Measurements from ENCODE around the gene CTBP2. TPM values are rescaled to one million over a fixed set of nuclear protein-coding genes. Genes with fewer than 3 reads are reported as not detected.

The CTBP2 gene
- total RNA-seq, 2 donors from 2014 or later, result 32.0 to 49.0 TPM

GRCh38 chr10:125111118-125111727 lies 49.1 kb downstream of the CTBP2 start:
- Histone ChIP-seq H3K9me3 (no peaks in the 10 kb centered on the region), H3K36me3 (replicated peaks in 1 of 2; ENCODE audit: insufficient read depth in 1 of 2, low read depth in 2 of 2) (no peaks in the 10 kb centered on the region), H3K27ac (no peak overlapping the region), H3K4me1 (peaks cover 65% of the 10 kb centered on the region), H3K27me3 (no peaks in the 10 kb centered on the region), H3K4me3 (no peak overlapping the region)
- ATAC-seq, result no peak
- intact Hi-C loops (cut with DNase I), result no loop called here
- 32 to 43% methylated on average over 5 of the region's 5 CpGs for WGBS, 2 donors
- no peak for DNase-seq
- no peak for TF ChIP-seq POLR2A (IDR thresholded peaks at IDR 0.05)
- no peak for TF ChIP-seq CTCF (IDR thresholded peaks at IDR 0.05)

GRCh38 chr10:125107965-125108580 lies 52.3 kb downstream of the CTBP2 start:
- no peaks in the 10 kb centered on the region for H3K27me3 ChIP-seq
- no peaks in the 10 kb centered on the region for H3K9me3 ChIP-seq
- no peak for TF ChIP-seq CTCF (IDR thresholded peaks at IDR 0.05)
- no peak for TF ChIP-seq POLR2A (IDR thresholded peaks at IDR 0.05)
- intact Hi-C loops (cut with DNase I), result no loop called here
- WGBS, 2 donors, result 91 to 96% methylated on average over 10 of the region's 10 CpGs
- peaks cover 52% of the 10 kb centered on the region for H3K4me1 ChIP-seq
- H3K27ac ChIP-seq, result no peak overlapping the region
- ATAC-seq (no peak), DNase-seq (peak in 1 of 4 donors; percentile 6)
- no peak overlapping the region for H3K4me3 ChIP-seq
- H3K36me3 ChIP-seq (replicated peaks in 1 of 2; ENCODE audit: insufficient read depth in 1 of 2, low read depth in 2 of 2), result no peaks in the 10 kb centered on the region

GRCh38 chr10:125107166-125107949 lies 53.0 kb downstream of the CTBP2 start:
- Histone ChIP-seq H3K27me3 (no peaks in the 10 kb centered on the region), H3K9me3 (no peaks in the 10 kb centered on the region), H3K4me3 (no peak overlapping the region), H3K36me3 (replicated peaks in 1 of 2; ENCODE audit: insufficient read depth in 1 of 2, low read depth in 2 of 2) (no peaks in the 10 kb centered on the region), H3K27ac (peak overlapping the region; percentile 33 to 64 (median 48)), H3K4me1 (peaks cover 52% of the 10 kb centered on the region)
- WGBS, 2 donors, result 57 to 69% methylated on average over 9 to 10 of the region's 10 CpGs
- DNase-seq (peak; percentile 61 to 78 (median 76)), ATAC-seq (peak; percentile 76)
- no peak for TF ChIP-seq POLR2A (IDR thresholded peaks at IDR 0.05)
- no peak for TF ChIP-seq CTCF (IDR thresholded peaks at IDR 0.05)
- intact Hi-C loops (cut with DNase I), result no loop called here

- TF ChIP-seq POLR2A (IDR thresholded peaks at IDR 0.05) (no peak), CTCF (IDR thresholded peaks at IDR 0.05) (no peak)
- H3K36me3 ChIP-seq (replicated peaks in 1 of 2; ENCODE audit: insufficient read depth in 1 of 2, low read depth in 2 of 2), result no peaks in the 10 kb centered on the region
- H3K9me3 ChIP-seq, result no peaks in the 10 kb centered on the region
- DNase-seq (peak in 1 of 4 donors; percentile 3), ATAC-seq (no peak)
- 89 to 94% methylated on average over 8 to 9 of the region's 9 CpGs for WGBS, 2 donors
- intact Hi-C loops (cut with DNase I), result no loop called here
- peaks cover 56% of the 10 kb centered on the region for H3K4me1 ChIP-seq
- H3K4me3 ChIP-seq, result no peak overlapping the region
- H3K27me3 ChIP-seq, result no peaks in the 10 kb centered on the region
- no peak overlapping the region for H3K27ac ChIP-seq
These were observed 53.8 kb downstream of the CTBP2 start for GRCh38 chr10:125106586-125106985.
